KMS-11 (cell line): ENCODE data around the gene EPB41L1.

ENCODE experiments used
- H2AFZ ChIP-seq: fragments of 200-600 bp; sonication (generic); 2 replicates; pipeline ENCODE4 v1.6.1; 2016; ENCODE audit warnings: antibody characterized with exemption, mixed run types, low read depth
- H3K27ac ChIP-seq: fragments of 200-600 bp; sonication (generic); 2 replicates; pipeline ENCODE4 v1.6.1; 2016; ENCODE audit warnings: mild to moderate bottlenecking, mixed run types
- H3K27me3 ChIP-seq: fragments of 200-600 bp; sonication (generic); 2 replicates; pipeline ENCODE4 v1.6.1; 2017; ENCODE audit warnings: mild to moderate bottlenecking, low read depth, mixed run types, moderate library complexity; ENCODE audit not compliant: insufficient read depth
- H3K36me3 ChIP-seq: fragments of 200-600 bp; sonication (generic); 2 replicates; pipeline ENCODE4 v1.6.1; 2017; ENCODE audit warnings: mild to moderate bottlenecking, mixed run types; ENCODE audit not compliant: insufficient read depth
- H3K4me1 ChIP-seq: fragments of 200-600 bp; sonication (generic); 2 replicates; pipeline ENCODE4 v1.6.1; 2016; ENCODE audit warnings: mild to moderate bottlenecking, low read depth, mixed run types; ENCODE audit not compliant: poor library complexity, severe bottlenecking
- H3K4me2 ChIP-seq: fragments of 200-600 bp; sonication (generic); 2 replicates; pipeline ENCODE4 v1.7.0; 2016; ENCODE audit warnings: mild to moderate bottlenecking, mixed run types
- H3K4me3 ChIP-seq: fragments of 200-600 bp; sonication (generic); IDR thresholded peaks from 2 replicates; pipeline ENCODE4 v1.6.1; 2017; ENCODE audit warnings: low read depth, low read length, mixed read lengths; ENCODE audit not compliant: insufficient read depth
- H3K79me2 ChIP-seq: fragments of 200-600 bp; sonication (generic); 2 replicates; pipeline ENCODE4 v1.6.1; 2016; ENCODE audit warnings: low read depth, mixed run types; ENCODE audit not compliant: insufficient read depth
- H3K9ac ChIP-seq: fragments of 200-600 bp; sonication (generic); 2 replicates; pipeline ENCODE4 v1.6.1; 2016; ENCODE audit warnings: mild to moderate bottlenecking, mixed run types
- H4K20me1 ChIP-seq: fragments of 200-600 bp; sonication (generic); 2 replicates; pipeline ENCODE4 v1.6.1; 2016; ENCODE audit warnings: mild to moderate bottlenecking, mixed run types; ENCODE audit not compliant: insufficient read depth
- TF ChIP-seq, protein P1 (sequence below): fragments of 200-600 bp; sonication (generic); conservative IDR thresholded peaks from 2 replicates; pipeline ENCODE4 v1.6.1; 2017; ENCODE audit warnings: low read depth, mild to moderate bottlenecking, antibody characterized with exemption, low read length, moderate library complexity, mixed read lengths

The EPB41L1 gene

DNA sequence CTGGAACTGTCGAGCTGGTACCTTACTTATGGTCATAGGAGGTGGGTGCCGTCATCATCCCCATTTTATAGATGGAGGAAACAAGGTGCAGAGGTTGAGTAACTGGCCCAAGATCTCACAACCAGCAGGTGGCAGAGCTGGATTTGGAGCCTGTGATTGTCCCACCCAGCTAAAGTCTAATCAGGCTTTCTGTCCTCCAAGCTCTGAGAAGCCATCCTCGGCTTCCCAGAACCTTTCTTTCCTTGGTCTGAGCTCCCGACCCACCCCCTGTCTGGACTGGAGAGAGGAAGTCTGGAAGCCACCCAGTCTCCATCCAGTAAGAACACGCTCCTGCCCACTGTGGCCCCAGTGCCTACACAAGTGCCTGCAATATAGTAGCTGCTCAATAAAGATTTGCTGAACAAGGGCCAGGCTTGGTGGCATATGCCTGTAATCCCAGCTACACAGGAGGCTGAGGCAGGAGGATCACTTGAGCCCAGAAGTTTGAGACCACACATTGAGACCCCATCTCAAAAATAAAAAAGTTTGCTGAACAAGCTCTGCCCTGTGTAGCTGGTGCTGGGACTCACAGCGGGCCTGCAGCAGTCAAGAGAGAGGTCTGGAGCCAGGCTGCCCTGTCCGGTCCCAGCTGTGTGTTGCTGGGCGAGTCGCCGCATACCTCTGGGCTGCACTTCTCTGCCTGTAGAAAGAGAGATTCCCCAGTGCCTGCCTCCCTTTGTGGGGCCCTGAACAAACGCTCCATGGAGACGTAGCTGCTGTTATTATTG lies 119.1 kb downstream of the EPB41L1 start:
- TF ChIP-seq, protein P1, sequence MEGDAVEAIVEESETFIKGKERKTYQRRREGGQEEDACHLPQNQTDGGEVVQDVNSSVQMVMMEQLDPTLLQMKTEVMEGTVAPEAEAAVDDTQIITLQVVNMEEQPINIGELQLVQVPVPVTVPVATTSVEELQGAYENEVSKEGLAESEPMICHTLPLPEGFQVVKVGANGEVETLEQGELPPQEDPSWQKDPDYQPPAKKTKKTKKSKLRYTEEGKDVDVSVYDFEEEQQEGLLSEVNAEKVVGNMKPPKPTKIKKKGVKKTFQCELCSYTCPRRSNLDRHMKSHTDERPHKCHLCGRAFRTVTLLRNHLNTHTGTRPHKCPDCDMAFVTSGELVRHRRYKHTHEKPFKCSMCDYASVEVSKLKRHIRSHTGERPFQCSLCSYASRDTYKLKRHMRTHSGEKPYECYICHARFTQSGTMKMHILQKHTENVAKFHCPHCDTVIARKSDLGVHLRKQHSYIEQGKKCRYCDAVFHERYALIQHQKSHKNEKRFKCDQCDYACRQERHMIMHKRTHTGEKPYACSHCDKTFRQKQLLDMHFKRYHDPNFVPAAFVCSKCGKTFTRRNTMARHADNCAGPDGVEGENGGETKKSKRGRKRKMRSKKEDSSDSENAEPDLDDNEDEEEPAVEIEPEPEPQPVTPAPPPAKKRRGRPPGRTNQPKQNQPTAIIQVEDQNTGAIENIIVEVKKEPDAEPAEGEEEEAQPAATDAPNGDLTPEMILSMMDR = peak; percentile 37
- Histone ChIP-seq H3K9ac (no peak overlapping the region), H2AFZ (no peak overlapping the region), H4K20me1 (no peaks in the 10 kb centered on the region), H3K4me3 (no peak overlapping the region), H3K4me2 (no peak overlapping the region), H3K79me2 (no peaks in the 10 kb centered on the region), H3K27ac (no peak overlapping the region), H3K27me3 (peaks cover 28% of the 10 kb centered on the region; the same call in 1 of the 2 replicates), H3K4me1 (no peaks in the 10 kb centered on the region), H3K36me3 (no peaks in the 10 kb centered on the region)

DNA sequence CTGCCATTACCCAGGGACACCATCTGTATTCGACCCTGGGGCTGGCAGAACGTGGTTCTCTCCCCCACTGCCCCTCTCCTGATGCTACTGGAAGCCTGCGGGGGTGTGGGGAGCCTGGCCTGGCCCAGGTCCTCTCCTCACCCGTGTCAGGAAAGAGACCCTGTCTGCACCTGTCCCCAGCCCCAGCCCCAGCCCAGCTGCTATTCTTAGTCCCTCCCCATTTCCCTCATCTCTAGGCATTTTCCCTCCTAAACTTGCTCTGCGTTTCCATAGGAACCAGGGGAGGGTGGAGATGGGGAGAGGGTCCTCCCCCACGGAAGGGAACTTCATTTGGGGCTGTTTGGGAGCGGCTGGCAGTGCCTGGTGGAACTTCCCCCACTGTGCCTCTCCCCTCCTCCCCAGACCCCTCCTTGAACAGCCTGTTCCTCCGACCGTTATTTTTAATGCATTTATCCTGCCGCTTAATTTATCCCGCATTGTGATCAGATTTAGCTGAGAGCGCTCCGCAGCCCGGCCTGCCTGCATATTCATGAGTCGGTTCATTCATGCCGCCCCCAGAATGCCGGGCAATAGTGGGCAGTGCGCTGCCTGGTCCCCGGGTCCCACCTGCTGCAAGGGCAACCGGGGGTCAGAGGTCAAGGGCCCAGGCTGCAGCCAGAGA lies 119.8 kb downstream of the EPB41L1 start:
- Histone ChIP-seq H3K27ac (no peak overlapping the region), H3K36me3 (no peaks in the 10 kb centered on the region), H3K4me2 (no peak overlapping the region), H3K27me3 (peaks cover 28% of the 10 kb centered on the region; the same call in 1 of the 2 replicates), H3K4me1 (no peaks in the 10 kb centered on the region), H3K4me3 (no peak overlapping the region), H2AFZ (no peak overlapping the region), H3K9ac (no peak overlapping the region), H3K79me2 (no peaks in the 10 kb centered on the region), H4K20me1 (no peaks in the 10 kb centered on the region)
- TF ChIP-seq, protein P1 = no peak

DNA sequence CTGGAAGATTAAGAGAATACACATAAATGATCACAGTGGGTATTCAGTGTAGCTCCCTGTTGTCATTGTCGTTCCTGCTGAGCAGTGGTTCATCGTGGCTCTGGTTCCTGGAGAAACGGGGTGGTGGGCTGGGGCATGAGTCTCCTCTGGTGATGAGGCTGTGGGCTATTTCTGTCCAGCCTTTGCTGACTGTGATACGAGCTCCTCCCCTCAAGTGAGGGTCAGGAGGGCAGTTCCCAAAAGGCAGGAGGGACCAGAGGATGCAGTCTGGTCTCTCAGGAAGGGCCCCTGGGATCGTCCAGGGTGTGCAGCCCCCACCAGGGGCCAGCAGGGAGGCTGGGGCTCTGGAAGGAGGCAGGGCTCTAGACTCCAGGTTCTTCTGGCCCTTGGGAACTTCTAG lies 120.5 kb downstream of the EPB41L1 start:
- Histone ChIP-seq H3K79me2 (no peaks in the 10 kb centered on the region), H3K27ac (no peak overlapping the region), H3K27me3 (peaks cover 28% of the 10 kb centered on the region; the same call in 1 of the 2 replicates), H3K9ac (no peak overlapping the region), H3K4me1 (no peaks in the 10 kb centered on the region), H3K4me2 (no peak overlapping the region), H4K20me1 (no peaks in the 10 kb centered on the region), H2AFZ (no peak overlapping the region), H3K4me3 (no peak overlapping the region), H3K36me3 (no peaks in the 10 kb centered on the region)
- TF ChIP-seq, protein P1 = no peak

DNA sequence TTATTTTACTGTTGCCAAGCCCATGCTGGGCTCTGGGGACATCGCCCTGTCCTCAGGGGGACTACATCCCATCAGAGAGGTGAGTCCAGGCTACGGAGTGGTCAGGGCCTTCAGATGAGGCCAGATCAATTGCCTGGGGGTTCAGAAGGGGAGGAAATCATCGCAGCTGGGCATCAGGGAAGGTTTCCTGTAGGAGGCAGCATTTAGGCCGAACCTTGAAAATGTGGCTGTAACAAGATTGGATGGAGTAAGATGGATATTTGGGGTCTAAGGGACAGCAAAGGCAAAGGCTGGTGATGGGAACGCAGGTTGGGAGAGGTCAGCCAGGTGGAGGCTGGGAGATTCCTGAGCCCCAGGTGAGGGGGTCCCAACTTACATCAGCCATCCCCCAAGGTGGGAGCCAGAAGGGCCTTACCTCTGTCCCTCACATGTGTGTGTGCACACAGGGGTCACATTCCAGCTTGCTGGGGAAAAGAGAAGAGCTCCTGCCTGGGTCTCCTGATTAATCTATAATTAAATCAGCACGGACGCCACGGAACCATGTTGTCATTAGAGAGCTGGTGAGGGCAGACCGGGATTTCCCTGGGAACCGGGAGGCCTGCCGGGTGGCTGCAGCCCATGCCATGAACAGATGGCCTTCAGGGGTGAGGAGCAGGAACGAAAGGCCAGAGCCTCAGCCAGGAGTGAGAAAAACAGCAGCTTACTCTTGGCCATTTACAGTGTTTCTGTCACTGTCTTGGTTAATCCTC lies 121.1 kb downstream of the EPB41L1 start:
- TF ChIP-seq, protein P1 = no peak
- H2AFZ ChIP-seq = no peak overlapping the region
- H4K20me1 ChIP-seq = no peaks in the 10 kb centered on the region
- no peaks in the 10 kb centered on the region for H3K79me2 ChIP-seq
- H3K36me3 ChIP-seq = no peaks in the 10 kb centered on the region
- H3K9ac ChIP-seq = no peak overlapping the region
- H3K27ac ChIP-seq = no peak overlapping the region
- H3K4me3 ChIP-seq = no peak overlapping the region
- no peak overlapping the region for H3K4me2 ChIP-seq
- peaks cover 28% of the 10 kb centered on the region; the same call in 1 of the 2 replicates for H3K27me3 ChIP-seq
- H3K4me1 ChIP-seq = no peaks in the 10 kb centered on the region
